WERI-Rb-1 (cell line): Measurements from ENCODE around the gene PDZD7.

ENCODE experiments used
- DNase-seq: peaks from one replicate; pipeline ENCODE4 v3.0.0-alpha.2; 2020
- H3K27ac ChIP-seq: fragments of 250-450 bp; sonication (Bioruptor Pico); 2 replicates; pipeline ENCODE4 v1.5.1; 2020; ENCODE audit warnings: mild to moderate bottlenecking, moderate library complexity
- H3K27me3 ChIP-seq: fragments of 250-450 bp; sonication (Bioruptor Pico); 2 replicates; pipeline ENCODE4 v1.5.1; 2021; ENCODE audit warnings: mild to moderate bottlenecking, low read depth, moderate library complexity; ENCODE audit not compliant: insufficient read depth, severe bottlenecking
- H3K36me3 ChIP-seq: fragments of 250-450 bp; sonication (Bioruptor Pico); 2 replicates; pipeline ENCODE4 v1.5.1; 2020; ENCODE audit warnings: mild to moderate bottlenecking, moderate library complexity
- H3K4me3 ChIP-seq: 2 replicates; pipeline ENCODE4 v1.5.1; 2011; ENCODE audit warnings: low read depth, mild to moderate bottlenecking, control low read depth, low read length
- H3K9me3 ChIP-seq: fragments of 250-450 bp; sonication (Bioruptor Pico); 2 replicates; pipeline ENCODE4 v1.5.1; 2021; ENCODE audit warnings: mild to moderate bottlenecking, moderate library complexity; ENCODE audit not compliant: severe bottlenecking
- TF ChIP-seq, protein P1 (sequence below): IDR thresholded peaks from 2 replicates; pipeline ENCODE4 v1.5.1; 2011; ENCODE audit warnings: low read depth, mild to moderate bottlenecking, control low read depth, inconsistent platforms, low read length

The PDZD7 gene

DNA sequence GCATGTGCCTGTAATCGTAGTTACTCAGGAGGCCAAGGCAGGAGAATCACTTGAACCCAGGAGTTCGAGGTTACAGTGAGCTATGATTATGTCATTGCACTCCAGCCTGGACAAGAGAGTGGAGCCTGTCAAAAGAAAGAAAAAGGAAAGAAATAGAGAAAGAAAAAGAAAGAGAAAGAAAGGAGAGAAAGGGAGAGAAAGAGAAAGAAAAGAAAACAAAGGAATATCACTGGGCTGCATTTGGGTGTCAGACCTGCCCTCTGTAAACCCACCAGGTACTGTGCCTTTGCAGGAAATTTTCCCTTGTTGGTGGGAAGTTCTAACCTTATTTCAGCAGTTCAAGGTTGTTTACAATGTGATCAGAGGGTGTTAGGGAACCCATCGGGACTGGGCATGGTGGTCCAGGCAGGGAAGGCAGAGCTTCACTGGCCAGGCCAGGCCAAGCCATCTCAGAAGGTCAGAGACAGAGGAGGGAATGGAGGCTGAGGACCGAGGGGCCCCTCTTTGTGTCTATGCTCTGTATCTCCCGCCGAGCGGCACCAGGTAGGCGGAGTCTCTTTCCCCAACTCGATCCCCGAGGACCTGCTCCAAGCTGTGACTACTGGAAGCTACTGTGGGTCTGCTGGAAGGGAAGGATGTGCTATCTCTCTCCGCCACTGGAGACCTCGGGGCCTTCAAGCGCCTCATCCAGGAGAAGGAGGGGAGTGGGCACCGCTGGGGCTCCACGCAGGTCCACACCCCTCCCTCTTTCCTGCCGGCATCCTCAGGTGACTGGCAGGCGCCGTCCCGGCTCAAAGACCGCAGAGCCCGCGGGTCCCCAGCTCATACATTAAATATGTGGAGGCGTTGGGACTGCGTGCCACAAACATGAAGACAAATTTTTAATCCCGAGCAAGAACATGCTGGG lies 15.7 kb upstream of the PDZD7 start:
- no peak overlapping the region for H3K27ac ChIP-seq
- H3K9me3 ChIP-seq = no peaks in the 10 kb centered on the region
- H3K36me3 ChIP-seq = no peaks in the 10 kb centered on the region
- TF ChIP-seq, protein P1, sequence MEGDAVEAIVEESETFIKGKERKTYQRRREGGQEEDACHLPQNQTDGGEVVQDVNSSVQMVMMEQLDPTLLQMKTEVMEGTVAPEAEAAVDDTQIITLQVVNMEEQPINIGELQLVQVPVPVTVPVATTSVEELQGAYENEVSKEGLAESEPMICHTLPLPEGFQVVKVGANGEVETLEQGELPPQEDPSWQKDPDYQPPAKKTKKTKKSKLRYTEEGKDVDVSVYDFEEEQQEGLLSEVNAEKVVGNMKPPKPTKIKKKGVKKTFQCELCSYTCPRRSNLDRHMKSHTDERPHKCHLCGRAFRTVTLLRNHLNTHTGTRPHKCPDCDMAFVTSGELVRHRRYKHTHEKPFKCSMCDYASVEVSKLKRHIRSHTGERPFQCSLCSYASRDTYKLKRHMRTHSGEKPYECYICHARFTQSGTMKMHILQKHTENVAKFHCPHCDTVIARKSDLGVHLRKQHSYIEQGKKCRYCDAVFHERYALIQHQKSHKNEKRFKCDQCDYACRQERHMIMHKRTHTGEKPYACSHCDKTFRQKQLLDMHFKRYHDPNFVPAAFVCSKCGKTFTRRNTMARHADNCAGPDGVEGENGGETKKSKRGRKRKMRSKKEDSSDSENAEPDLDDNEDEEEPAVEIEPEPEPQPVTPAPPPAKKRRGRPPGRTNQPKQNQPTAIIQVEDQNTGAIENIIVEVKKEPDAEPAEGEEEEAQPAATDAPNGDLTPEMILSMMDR = no peak
- DNase-seq = no peak
- H3K27me3 ChIP-seq = no peaks in the 10 kb centered on the region
- H3K4me3 ChIP-seq = no peak overlapping the region

DNA sequence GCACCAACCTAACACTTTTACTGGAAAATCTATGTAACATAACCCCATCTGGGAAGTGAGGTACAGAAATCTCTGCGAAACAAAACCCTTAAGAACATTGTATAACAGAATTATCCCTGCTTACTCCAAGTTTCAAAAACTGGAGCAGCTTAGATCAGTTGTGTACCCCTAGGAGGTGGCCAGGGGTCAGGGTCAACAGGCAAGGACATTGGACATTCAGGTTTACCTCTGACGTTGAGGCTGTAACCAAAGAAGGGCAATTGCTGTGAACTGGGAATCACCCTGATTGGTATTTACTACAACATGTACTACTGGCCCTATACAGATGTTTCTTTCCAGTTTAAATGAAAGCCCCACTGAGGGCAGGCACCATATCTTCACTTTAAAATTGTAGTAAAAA lies 13.2 kb upstream of the PDZD7 start:
- no peak for DNase-seq
- Histone ChIP-seq H3K27ac (peak overlapping the region; percentile 96), H3K36me3 (no peaks in the 10 kb centered on the region), H3K9me3 (no peaks in the 10 kb centered on the region), H3K4me3 (no peak overlapping the region), H3K27me3 (no peaks in the 10 kb centered on the region)
- TF ChIP-seq, protein P1 = no peak

DNA sequence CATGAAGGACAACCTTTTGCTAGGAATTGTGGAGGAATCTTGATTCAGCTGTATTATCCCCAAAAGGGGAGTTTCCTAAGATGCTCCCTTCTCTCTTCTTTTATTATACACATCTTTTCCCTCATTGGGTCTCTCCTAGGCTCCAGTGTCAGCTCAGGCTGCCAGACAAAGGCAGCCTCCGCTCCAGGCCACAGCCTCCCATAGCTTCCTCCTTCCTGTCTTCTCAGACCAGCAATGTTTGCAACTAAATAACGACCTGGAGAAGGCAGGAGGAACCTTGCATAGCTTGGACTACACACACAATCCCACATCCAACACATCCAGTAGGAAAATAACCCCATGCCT lies 12.4 kb upstream of the PDZD7 start:
- no peaks in the 10 kb centered on the region for H3K36me3 ChIP-seq
- DNase-seq = no peak
- no peaks in the 10 kb centered on the region for H3K27me3 ChIP-seq
- peak overlapping the region; percentile 96 for H3K27ac ChIP-seq
- no peaks in the 10 kb centered on the region for H3K9me3 ChIP-seq
- peak overlapping the region; percentile 74 for H3K4me3 ChIP-seq
- TF ChIP-seq, protein P1 = no peak

DNA sequence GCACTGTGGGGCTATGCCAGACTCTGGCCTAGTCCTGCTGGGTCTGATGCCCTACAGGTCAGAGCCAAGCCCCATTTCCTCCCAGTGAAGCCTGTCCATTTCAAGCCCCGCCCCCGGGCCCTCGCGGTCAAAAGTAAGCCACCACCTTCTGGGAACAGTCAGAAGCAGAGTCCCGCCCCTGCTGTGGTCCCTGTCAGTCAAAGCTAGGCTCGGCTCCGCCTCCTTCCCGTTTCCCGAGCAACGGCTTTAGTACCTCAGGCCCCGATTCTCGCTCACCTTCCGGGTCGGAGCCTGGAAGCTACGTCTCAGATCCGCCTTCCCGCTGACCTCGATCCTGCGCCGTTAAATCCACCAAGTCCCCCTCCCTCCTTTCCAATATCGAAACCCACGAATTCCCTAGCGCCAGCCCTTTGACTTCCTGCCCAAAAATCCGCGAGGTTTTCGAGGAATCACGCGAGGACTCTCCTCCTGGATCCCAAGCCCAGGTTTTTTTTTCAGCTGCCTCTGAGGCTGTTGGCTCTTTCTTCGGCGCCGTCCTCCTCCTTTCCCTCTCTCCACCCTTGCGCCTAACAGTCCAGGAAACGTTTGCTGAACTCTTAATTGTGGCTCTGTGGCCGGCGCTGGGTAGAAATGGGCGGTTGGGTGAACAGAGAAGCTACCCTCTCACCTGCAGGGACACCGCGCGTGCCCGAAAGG lies 11.9 kb upstream of the PDZD7 start:
- TF ChIP-seq, protein P1 = no peak
- peaks cover 3% of the 10 kb centered on the region for H3K36me3 ChIP-seq
- peak overlapping the region; percentile 96 for H3K27ac ChIP-seq
- DNase-seq = peak; percentile 99
- no peaks in the 10 kb centered on the region for H3K9me3 ChIP-seq
- H3K27me3 ChIP-seq = no peaks in the 10 kb centered on the region
- H3K4me3 ChIP-seq = peak overlapping the region; percentile 74

DNA sequence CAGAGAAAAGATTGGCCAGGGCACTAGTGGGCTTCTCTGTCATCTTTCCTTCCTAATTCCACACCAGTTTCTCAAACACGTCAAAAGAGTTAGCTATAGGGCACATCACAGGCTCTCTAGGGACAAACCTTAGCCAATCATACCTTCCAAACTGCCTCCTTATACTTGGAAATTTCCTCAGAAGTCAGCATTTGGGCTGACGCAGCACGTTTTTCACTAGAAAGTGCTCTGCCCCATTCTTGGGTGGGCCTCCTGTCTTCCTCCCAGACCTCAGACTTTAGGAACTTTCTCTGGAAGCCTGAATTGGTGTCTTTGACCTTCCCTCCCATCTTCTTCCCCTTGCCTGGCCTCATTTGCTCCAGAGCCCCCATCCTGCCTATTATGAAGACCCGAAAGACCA lies 11.2 kb upstream of the PDZD7 start:
- TF ChIP-seq, protein P1 = no peak
- no peak for DNase-seq
- H3K4me3 ChIP-seq = no peak overlapping the region
- peaks cover 10% of the 10 kb centered on the region for H3K36me3 ChIP-seq
- H3K9me3 ChIP-seq = no peaks in the 10 kb centered on the region
- no peaks in the 10 kb centered on the region for H3K27me3 ChIP-seq
- H3K27ac ChIP-seq = peak overlapping the region; percentile 96
